Natural killer cell (primary cell): ENCODE results near the gene NVL. TPM values are rescaled to one million over a fixed set of nuclear protein-coding genes. Genes with fewer than 3 reads are reported as not detected.

Experiments used
- ATAC-seq, 3 donors: fragments of 150-1000 bp in 2 of 3; fragments of 200-7000 bp in 1 of 3; cut with Tn5 transposase; 1 replicate in 1 of 3; 2 replicates in 2 of 3; pipeline ENCODE4 v1.10.0; 2021; ENCODE audit warnings: mild to moderate bottlenecking in 2 of 3, moderate library complexity in 2 of 3
- DNase-seq, 2 donors: peaks; one replicate each; pipeline versions ENCODE4 v3.0.0 to v3.0.0-alpha.2; 2013 to 2021; ENCODE audit warnings: mixed read lengths in 1 of 2
- H3K27ac ChIP-seq: one replicate; pipeline ENCODE4 v1.5.1; 2013; ENCODE audit warnings: mild to moderate bottlenecking, low read length
- H3K27me3 ChIP-seq: one replicate; pipeline ENCODE4 v1.6.1; 2013; ENCODE audit warnings: low read length; ENCODE audit not compliant: control insufficient read depth, insufficient read depth
- H3K36me3 ChIP-seq: one replicate; pipeline ENCODE4 v1.6.1; 2013; ENCODE audit warnings: low read length; ENCODE audit not compliant: control insufficient read depth, insufficient read depth
- H3K4me1 ChIP-seq: one replicate; pipeline ENCODE4 v1.6.1; 2013; ENCODE audit warnings: low read length; ENCODE audit not compliant: control insufficient read depth, insufficient read depth
- H3K4me3 ChIP-seq: one replicate; pipeline ENCODE4 v1.5.1; 2013; ENCODE audit warnings: low read length
- H3K9me3 ChIP-seq: one replicate; pipeline ENCODE4 v1.6.1; 2013; ENCODE audit warnings: low read length; ENCODE audit not compliant: control insufficient read depth, insufficient read depth
- H3K27ac Mint-ChIP-seq, 2 donors: one replicate each; pipeline ENCODE4 v1.8.0; 2022; ENCODE audit warnings: mild to moderate bottlenecking in 2 of 2, mixed read lengths in 2 of 2, moderate library complexity in 1 of 2
- H3K27me3 Mint-ChIP-seq, 2 donors: one replicate each; pipeline ENCODE4 v1.8.0; 2022; ENCODE audit warnings: low read depth in 2 of 2, mixed read lengths in 2 of 2
- H3K36me3 Mint-ChIP-seq: one replicate; pipeline ENCODE4 v1.8.0; 2022; ENCODE audit warnings: mixed read lengths
- H3K4me1 Mint-ChIP-seq, 2 donors: one replicate each; pipeline ENCODE4 v1.8.0; 2022; ENCODE audit warnings: mixed read lengths in 2 of 2
- H3K4me3 Mint-ChIP-seq: one replicate; pipeline ENCODE4 v1.8.0; 2022; ENCODE audit warnings: mild to moderate bottlenecking, moderate library complexity, mixed read lengths
- H3K9me3 Mint-ChIP-seq, 2 donors: one replicate each; pipeline ENCODE4 v1.8.0; 2022; ENCODE audit warnings: mixed read lengths in 2 of 2
- CTCF ChIP-seq: fragments of 200-600 bp; IDR thresholded peaks from one replicate; pipeline ENCODE4 v1.8.0; 2022; ENCODE audit warnings: antibody characterized with exemption
- WGBS: methylation state at CpG from one replicate; pipeline ENCODE4 v1.1.7; 2013; ENCODE audit warnings: missing lambda C conversion rate; ENCODE audit not compliant: insufficient coverage; 5-methylcytosine and 5-hydroxymethylcytosine counted together
- intact Hi-C: fragments of 100-400 bp; cut with micrococcal nuclease; formaldehyde crosslinking; loops from one replicate; pipeline ENCODE4 v1.14.2; 2022
- total RNA-seq, 4 donors: library from RNA; stranded (reverse); fragments of 120-200 nt in 1 of 4; gene quantifications; one replicate each; pipeline versions ENCODE4 v1.2.3 to v1.2.4, GENCODE V29; 2013 to 2022

Gene NVL
- total RNA-seq, 3 donors from 2014 or later (not counting 1 experiment from before 2014, with no cell fraction given), result 28.1 to 39.5 (median 32.4) TPM

DNA sequence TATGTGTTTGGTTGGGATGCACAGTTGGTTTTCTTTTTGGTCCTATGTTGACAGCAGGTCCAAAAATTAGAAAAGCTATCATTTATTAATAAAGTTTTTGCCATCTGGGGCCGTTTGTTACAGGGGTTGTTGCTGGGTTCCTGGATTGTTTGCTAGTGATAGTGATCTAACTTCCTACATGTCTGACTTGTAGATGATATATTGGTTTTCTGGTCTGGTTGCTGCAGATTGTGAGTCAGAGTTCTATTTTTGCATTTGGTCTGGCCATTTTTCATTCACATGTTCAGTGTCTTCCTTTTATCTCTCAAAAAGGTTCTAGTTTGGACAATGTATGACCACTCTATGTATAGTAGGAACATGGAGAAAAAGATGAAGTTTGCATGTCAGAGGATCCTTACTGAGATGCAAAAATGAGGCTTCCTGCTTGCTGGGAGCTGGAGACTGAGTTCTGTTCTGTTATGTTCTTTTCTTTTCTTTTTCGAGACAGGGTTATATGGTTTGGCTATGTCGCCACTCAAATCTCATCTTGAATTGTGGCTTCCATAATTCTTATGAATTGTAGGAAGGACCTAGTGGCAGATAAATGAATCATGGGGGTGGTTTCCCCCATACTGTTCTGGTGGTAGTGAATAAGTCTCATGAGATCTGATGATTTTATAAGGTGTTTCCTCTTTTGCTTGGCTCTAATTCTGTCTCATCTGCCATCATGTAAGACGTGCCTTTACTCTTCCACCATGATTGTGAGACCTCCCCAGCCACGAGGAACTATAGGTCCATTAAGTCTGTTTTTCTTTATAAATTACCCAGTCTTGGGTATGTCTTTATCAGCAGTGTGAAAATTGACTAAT is 4.2 kb upstream of the NVL start:
- no peak for DNase-seq
- Histone ChIP-seq H3K9me3 (no peaks in the 10 kb centered on the region), H3K4me1 (peaks cover 4% of the 10 kb centered on the region), H3K27ac (no peak overlapping the region), H3K4me3 (no peak overlapping the region), H3K27me3 (no peaks in the 10 kb centered on the region), H3K36me3 (no peaks in the 10 kb centered on the region)
- H3K9me3 Mint-ChIP-seq, result no peaks in the 10 kb centered on the region
- no peak for ATAC-seq
- no peak overlapping the region for H3K4me3 Mint-ChIP-seq
- peak overlapping the region; percentile 44 to 58 for H3K27ac Mint-ChIP-seq
- H3K4me1 Mint-ChIP-seq, result peaks cover 32 to 33% of the 10 kb centered on the region in 2 donors
- 21% methylated on average over 4 of the region's 5 CpGs for WGBS
- TF ChIP-seq CTCF, result no peak
- intact Hi-C loops, result loop anchor here (1.0 to 2.0 kb wide), 3 partner anchors 151 to 218 kb away; partner anchors contain the start of gene DEGS1
- no peaks in the 10 kb centered on the region for H3K36me3 Mint-ChIP-seq
- peaks cover 0 to 6% of the 10 kb centered on the region in 2 donors for H3K27me3 Mint-ChIP-seq

- DNase-seq, result peak in 1 of 2 donors; percentile 80
- ATAC-seq, result peak; percentile 53 to 80 (median 56)
- H3K36me3 Mint-ChIP-seq, result no peaks in the 10 kb centered on the region
- Histone ChIP-seq H3K27ac (no peak overlapping the region), H3K4me1 (peaks cover 8% of the 10 kb centered on the region), H3K27me3 (no peaks in the 10 kb centered on the region), H3K36me3 (no peaks in the 10 kb centered on the region), H3K4me3 (no peak overlapping the region), H3K9me3 (no peaks in the 10 kb centered on the region)
- H3K4me1 Mint-ChIP-seq, result peaks cover 39 to 40% of the 10 kb centered on the region in 2 donors
- 48% methylated on average over 1 of the region's 3 CpGs for WGBS
- peak; percentile 72 for TF ChIP-seq CTCF
- peaks cover 0 to 3% of the 10 kb centered on the region in 2 donors for H3K27me3 Mint-ChIP-seq
- peak overlapping the region; percentile 45 for H3K4me3 Mint-ChIP-seq
- H3K9me3 Mint-ChIP-seq, result no peaks in the 10 kb centered on the region
- H3K27ac Mint-ChIP-seq, result peak overlapping the region; percentile 44 to 58
- intact Hi-C loops, result loop anchor here (1.0 to 2.0 kb wide), 3 partner anchors 151 to 217 kb away; partner anchors contain the start of gene DEGS1
Observed at GRCh38 chr1:224333309-224333926, 3.4 kb upstream of the NVL start.

GRCh38 chr1:224331824-224332223 is 1.9 kb upstream of the NVL start:
- H3K4me3 ChIP-seq, result no peak overlapping the region
- H3K27ac Mint-ChIP-seq, result no peak overlapping the region
- WGBS, result 100% methylated on average over 1 of the region's 2 CpGs
- H3K9me3 ChIP-seq, result no peaks in the 10 kb centered on the region
- no peaks in the 10 kb centered on the region for H3K27me3 ChIP-seq
- no peak overlapping the region for H3K27ac ChIP-seq
- H3K4me3 Mint-ChIP-seq, result no peak overlapping the region
- peaks cover 50% of the 10 kb centered on the region in 2 donors for H3K4me1 Mint-ChIP-seq
- H3K36me3 ChIP-seq, result no peaks in the 10 kb centered on the region
- no peaks in the 10 kb centered on the region for H3K36me3 Mint-ChIP-seq
- no peaks in the 10 kb centered on the region for H3K9me3 Mint-ChIP-seq
- intact Hi-C loops, result loop anchor here (2.0 kb wide), 2 partner anchors 127 to 149 kb away; partner anchors contain the start of gene DEGS1
- no peak for TF ChIP-seq CTCF
- H3K27me3 Mint-ChIP-seq, result peaks cover 0 to 2% of the 10 kb centered on the region in 2 donors
- DNase-seq (no peak), ATAC-seq (no peak)
- H3K4me1 ChIP-seq, result peaks cover 8% of the 10 kb centered on the region
